Cardiac muscle cell (in vitro differentiated cells and primary cell): Measurements from ENCODE around the gene POMT1. TPM values are rescaled to one million over a fixed set of nuclear protein-coding genes. Genes with fewer than 3 reads are reported as not detected.

Source experiments
- DNase-seq, 2 donors: peaks; one replicate each; pipeline versions ENCODE4 v3.0.0 to v3.0.0-alpha.2; 2010 to 2017; ENCODE audit warnings: low read depth in 1 of 2, low spot score in 1 of 2
- H3K27ac ChIP-seq: fragments of 200-600 bp; sonication (generic); 2 replicates; pipeline ENCODE4 v1.5.1; 2016
- H3K27me3 ChIP-seq: fragments of 200-600 bp; sonication (generic); 2 replicates; pipeline ENCODE4 v1.6.0; 2016; ENCODE audit warnings: control low read depth
- H3K36me3 ChIP-seq: fragments of 200-600 bp; sonication (generic); 2 replicates; pipeline ENCODE4 v1.5.1; 2016; ENCODE audit warnings: control low read depth
- H3K4me1 ChIP-seq: fragments of 200-600 bp; sonication (generic); 2 replicates; pipeline ENCODE4 v1.8.1; 2017; ENCODE audit warnings: low read depth, mild to moderate bottlenecking, mixed run types
- H3K4me3 ChIP-seq: fragments of 200-600 bp; sonication (generic); 2 replicates; pipeline ENCODE4 v1.5.1; 2016; ENCODE audit warnings: mild to moderate bottlenecking
- H3K9me3 ChIP-seq: fragments of 200-600 bp; sonication (generic); 2 replicates; pipeline ENCODE4 v1.5.1; 2017; ENCODE audit warnings: low read depth, mild to moderate bottlenecking, control low read depth
- polyA plus RNA-seq: library from polyadenylated mRNA; unstranded; fragments of >200 nt; fragmentation: Nextera tagmentation; extraction: Ambion mirVana; gene quantifications from 2 replicates; pipeline ENCODE4 v1.2.1, GENCODE V29; 2016
- total RNA-seq: library from RNA; depleted of rRNA; stranded (reverse); fragments of >200 nt; gene quantifications from 2 replicates; pipeline ENCODE4 v1.2.3, GENCODE V29; 2016
- TF ChIP-seq, protein P1 (sequence below): IDR thresholded peaks from 2 replicates; pipeline ENCODE4 v1.5.1; 2012; ENCODE audit warnings: low read depth, mild to moderate bottlenecking, low read length

Gene POMT1
- total and polyA plus RNA-seq, 2 experiments from 2014 or later, result 37.4 to 55.0 TPM

DNA sequence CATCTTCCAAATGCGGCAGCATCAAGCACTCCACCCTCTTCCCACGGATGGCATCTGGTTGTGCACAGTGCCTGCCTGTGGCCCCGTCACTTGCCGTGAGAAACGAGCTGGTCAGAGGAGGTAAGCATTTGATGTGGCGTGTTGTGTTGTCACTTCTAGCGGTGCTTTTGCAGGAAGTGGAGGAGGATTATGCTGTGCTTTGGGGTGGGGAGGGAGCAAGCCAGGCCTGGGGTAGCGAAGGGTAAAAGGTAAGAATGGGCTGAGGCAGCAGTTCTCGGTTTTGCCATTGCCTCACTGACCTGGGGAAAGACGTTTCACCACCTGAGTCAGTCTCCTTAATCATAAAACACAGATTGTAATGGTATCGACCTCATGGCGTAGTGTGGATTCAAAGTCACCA, 2.3 kb upstream of the POMT1 start:
- peak overlapping the region; percentile 48 for H3K27ac ChIP-seq
- H3K9me3 ChIP-seq, result no peaks in the 10 kb centered on the region
- peaks cover 7% of the 10 kb centered on the region for H3K4me1 ChIP-seq
- TF ChIP-seq, protein P1, sequence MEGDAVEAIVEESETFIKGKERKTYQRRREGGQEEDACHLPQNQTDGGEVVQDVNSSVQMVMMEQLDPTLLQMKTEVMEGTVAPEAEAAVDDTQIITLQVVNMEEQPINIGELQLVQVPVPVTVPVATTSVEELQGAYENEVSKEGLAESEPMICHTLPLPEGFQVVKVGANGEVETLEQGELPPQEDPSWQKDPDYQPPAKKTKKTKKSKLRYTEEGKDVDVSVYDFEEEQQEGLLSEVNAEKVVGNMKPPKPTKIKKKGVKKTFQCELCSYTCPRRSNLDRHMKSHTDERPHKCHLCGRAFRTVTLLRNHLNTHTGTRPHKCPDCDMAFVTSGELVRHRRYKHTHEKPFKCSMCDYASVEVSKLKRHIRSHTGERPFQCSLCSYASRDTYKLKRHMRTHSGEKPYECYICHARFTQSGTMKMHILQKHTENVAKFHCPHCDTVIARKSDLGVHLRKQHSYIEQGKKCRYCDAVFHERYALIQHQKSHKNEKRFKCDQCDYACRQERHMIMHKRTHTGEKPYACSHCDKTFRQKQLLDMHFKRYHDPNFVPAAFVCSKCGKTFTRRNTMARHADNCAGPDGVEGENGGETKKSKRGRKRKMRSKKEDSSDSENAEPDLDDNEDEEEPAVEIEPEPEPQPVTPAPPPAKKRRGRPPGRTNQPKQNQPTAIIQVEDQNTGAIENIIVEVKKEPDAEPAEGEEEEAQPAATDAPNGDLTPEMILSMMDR, result no peak
- no peak overlapping the region for H3K4me3 ChIP-seq
- peaks cover 39% of the 10 kb centered on the region for H3K36me3 ChIP-seq
- no peaks in the 10 kb centered on the region for H3K27me3 ChIP-seq
- DNase-seq, result no peak

DNA sequence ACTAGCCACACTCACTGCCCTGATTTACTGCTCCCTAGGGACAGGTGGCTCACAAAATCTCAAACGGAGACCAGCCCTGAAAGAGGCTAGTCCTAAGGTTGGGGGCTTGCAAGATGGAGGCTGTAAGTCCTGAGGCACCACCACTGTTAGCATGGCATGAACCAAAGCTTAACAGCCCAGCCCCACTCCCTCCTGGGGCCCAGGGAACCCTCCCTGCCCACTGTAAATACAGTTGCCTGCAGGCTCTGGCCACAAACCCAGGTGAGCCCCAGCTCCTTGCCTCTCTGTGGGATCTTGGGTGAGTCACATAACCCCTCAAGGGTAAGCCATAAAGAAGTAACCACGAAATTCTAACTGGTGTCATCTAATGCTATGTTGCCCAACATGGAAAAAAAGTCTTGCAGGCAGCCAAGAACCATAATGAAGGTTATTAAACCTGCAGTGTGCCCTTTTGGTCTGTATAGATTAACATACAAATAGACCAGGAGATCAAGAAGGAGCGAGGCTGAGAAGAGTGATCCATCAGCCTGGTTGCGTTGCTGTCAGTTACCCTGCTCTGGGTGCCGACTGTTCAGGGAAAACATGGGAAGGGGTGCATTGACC, 1.7 kb upstream of the POMT1 start:
- peak overlapping the region; percentile 53 for H3K27ac ChIP-seq
- H3K36me3 ChIP-seq, result peaks cover 33% of the 10 kb centered on the region
- no peaks in the 10 kb centered on the region for H3K27me3 ChIP-seq
- peak in 1 of 2 donors; percentile 40 for DNase-seq
- no peak overlapping the region for H3K4me3 ChIP-seq
- TF ChIP-seq, protein P1, result no peak
- no peaks in the 10 kb centered on the region for H3K9me3 ChIP-seq
- H3K4me1 ChIP-seq, result peaks cover 7% of the 10 kb centered on the region

DNA sequence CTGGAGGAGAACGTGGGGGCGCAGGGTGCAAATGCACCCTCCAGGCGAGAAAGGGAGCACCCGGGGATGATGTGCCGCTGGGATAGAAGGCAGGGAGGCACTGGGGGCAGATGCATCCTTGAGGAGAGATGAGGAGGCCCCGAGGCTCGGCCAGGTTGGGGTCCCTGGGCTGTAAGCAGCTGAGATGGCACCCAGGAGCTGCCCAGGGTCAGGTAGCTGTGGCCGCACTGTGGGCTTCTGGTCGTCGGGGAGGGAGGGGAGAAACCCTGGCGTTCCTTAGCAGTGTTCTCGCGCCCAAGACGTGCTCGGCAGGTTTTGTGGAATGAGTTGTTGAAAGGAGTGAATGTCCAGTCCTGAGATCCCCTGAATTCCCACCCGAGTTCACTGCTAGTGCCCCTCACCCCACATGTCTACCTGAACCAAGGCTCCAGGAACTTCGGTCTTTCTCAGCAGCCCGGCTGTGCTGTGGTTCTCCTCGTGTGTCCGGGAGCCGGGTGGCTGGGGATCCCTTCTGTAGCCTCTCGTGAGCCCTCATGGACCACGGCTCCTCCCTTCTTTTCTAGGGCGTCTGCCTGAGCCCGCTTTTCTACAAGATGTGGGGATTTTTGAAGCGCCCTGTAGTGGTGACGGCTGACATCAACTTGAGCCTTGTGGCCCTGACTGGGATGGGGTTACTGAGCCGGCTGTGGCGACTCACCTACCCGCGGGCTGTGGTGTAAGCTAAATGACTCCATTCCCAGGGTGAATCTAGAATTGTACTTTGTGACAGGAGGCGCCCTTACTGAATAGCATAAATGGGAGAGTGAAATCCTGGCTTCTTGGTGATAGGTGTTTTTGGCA, 1.1 kb downstream of the POMT1 start:
- peaks cover 15% of the 10 kb centered on the region for H3K36me3 ChIP-seq
- peak in 1 of 2 donors; percentile 7 for DNase-seq
- peaks cover 7% of the 10 kb centered on the region for H3K4me1 ChIP-seq
- H3K9me3 ChIP-seq, result no peaks in the 10 kb centered on the region
- peak overlapping the region; percentile 100 for H3K4me3 ChIP-seq
- H3K27ac ChIP-seq, result peak overlapping the region; percentile 80
- TF ChIP-seq, protein P1, result no peak
- H3K27me3 ChIP-seq, result no peaks in the 10 kb centered on the region

DNA sequence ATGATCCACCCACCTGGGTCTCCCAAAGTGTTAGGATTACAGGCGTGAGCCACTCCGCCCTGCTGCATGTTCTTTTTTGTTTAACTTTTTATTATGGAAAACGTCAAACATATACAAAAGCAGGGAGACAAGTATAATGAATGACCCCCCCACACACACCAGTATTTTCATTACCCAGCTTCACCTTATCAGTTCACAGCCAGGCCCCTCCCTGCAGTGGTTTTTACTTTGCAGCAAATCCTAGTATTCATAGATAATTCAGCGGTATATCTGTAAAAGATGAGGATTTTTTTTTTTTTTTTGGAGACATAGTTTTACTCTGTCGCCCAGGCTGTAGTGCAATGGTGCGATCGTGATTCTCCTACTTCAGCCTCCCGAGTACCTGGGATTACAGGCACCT, 2.3 kb downstream of the POMT1 start:
- Histone ChIP-seq H3K36me3 (peaks cover 14% of the 10 kb centered on the region), H3K27me3 (no peaks in the 10 kb centered on the region), H3K4me1 (peaks cover 7% of the 10 kb centered on the region), H3K4me3 (no peak overlapping the region), H3K27ac (no peak overlapping the region), H3K9me3 (no peaks in the 10 kb centered on the region)
- TF ChIP-seq, protein P1, result no peak
- no peak for DNase-seq

DNA sequence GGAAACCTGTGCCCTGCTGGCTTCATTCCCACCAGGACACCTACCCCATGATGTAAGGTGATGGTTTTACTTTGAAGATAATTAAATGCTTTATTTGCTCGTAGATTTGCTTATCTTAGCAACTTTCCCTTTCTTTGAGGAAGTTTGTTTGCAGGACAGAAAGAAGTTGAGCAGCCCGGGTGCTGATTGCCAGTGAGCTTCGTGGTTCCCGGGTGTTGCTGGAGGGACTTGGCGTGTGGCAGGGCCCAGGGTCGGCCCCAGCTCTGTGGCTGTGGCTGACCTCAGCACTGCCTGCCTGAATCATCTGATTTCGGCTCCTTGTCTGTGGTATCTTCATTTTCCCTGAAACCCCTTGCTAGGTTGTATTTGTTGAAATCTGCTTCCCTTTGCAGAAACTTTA, 8.7 kb downstream of the POMT1 start:
- DNase-seq, result no peak
- Histone ChIP-seq H3K27me3 (no peaks in the 10 kb centered on the region), H3K4me3 (no peak overlapping the region), H3K9me3 (no peaks in the 10 kb centered on the region), H3K4me1 (no peaks in the 10 kb centered on the region), H3K36me3 (peaks cover 37% of the 10 kb centered on the region), H3K27ac (no peak overlapping the region)
- TF ChIP-seq, protein P1, result no peak
